ENCODE results near the gene HOXA6. TPM values are rescaled to one million over a fixed set of nuclear protein-coding genes. Genes with fewer than 3 reads are reported as not detected.

HOXA6 gene
- total and polyA plus RNA-seq, 10 of the 15 experiments (the other 5 are each of a cell fraction or from before 2014, with no cell fraction given): 0.08 TPM; not detected in 9

DNA sequence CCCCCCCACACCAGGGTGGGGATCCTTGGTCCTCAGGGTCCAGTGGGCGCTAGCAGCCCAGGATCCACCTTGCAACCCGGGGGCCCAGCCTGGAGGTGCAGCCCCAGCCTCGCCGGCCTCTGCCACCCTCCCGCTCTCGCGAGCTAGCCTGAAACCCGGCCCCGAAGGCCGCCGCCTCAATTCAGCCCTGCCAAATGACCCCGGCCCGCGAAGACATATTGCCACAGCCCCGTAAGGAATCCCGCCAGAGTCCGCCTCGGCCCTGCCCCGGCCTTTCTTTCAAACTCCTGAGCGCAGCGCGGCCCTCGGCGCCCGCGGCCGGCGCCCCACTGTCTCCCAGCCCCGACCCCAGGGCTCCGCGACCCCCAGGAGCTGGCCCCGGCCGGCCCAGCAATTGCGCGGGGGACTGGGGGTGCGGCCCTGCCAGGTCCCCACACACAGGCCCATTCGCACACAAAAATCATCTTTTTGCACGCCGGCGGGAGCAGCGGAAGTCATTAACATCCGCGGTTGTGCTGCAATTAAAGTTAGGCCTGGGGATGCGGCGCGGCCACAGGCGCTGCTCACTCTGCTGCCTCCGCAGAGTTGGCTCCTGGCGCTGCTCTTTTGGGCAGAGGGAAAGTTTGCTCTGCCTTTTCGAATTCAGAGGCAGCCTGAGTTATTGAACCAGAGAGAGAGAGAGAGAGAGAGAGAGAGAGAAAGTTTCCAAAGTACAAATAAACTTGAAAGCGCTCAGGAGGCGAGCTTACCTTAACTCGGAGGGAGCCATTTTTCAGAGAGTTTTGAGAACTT is 8.0 kb downstream of the HOXA6 start:
- no peak overlapping the region for H3K9ac ChIP-seq (ENCODE audit: control insufficient read depth, insufficient read depth, low read length)
- WGBS (ENCODE audit: insufficient coverage, insufficient replicate concordance, low lambda C conversion rate, missing lambda C conversion rate): 85% methylated on average over 36 of the region's 53 CpGs

More for the DNA sequence above, 8.0 kb downstream of the HOXA6 start:
- no peak for ATAC-seq
- Histone ChIP-seq H3K4me3 (no peak overlapping the region), H2AFZ (ENCODE audit: control insufficient read depth, low read depth, low read length) (no peak overlapping the region), H4K20me1 (ENCODE audit: control insufficient read depth, insufficient read depth) (no peaks in the 10 kb centered on the region), H3K9me3 (replicated peaks; ENCODE audit: control insufficient read depth, insufficient read depth, low read length) (no peaks in the 10 kb centered on the region; the same call in 2 of the 3 replicates), H3K36me3 (ENCODE audit: control insufficient read depth in 2 of 2, insufficient read depth in 2 of 2, low read length in 1 of 2) (no peaks in the 10 kb centered on the region), H3K79me2 (ENCODE audit: control insufficient read depth, insufficient read depth, low read length) (no peaks in the 10 kb centered on the region), H3K4me1 (ENCODE audit: control insufficient read depth, insufficient read depth, low read length) (no peaks in the 10 kb centered on the region; the same call in 1 of the 2 replicates), H3K4me2 (ENCODE audit: control insufficient read depth, insufficient read depth) (no peak overlapping the region), H3K27me3 (replicated peaks in 1 of 2; ENCODE audit: control insufficient read depth in 2 of 2, insufficient read depth in 2 of 2, low read length in 1 of 2) (peaks cover 0 to 7% of the 10 kb centered on the region in 2 experiments; a peak in 2 of 4 replicates), H3K27ac (ENCODE audit: control insufficient read depth, insufficient read depth) (no peak overlapping the region)
- TF ChIP-seq, protein P1, sequence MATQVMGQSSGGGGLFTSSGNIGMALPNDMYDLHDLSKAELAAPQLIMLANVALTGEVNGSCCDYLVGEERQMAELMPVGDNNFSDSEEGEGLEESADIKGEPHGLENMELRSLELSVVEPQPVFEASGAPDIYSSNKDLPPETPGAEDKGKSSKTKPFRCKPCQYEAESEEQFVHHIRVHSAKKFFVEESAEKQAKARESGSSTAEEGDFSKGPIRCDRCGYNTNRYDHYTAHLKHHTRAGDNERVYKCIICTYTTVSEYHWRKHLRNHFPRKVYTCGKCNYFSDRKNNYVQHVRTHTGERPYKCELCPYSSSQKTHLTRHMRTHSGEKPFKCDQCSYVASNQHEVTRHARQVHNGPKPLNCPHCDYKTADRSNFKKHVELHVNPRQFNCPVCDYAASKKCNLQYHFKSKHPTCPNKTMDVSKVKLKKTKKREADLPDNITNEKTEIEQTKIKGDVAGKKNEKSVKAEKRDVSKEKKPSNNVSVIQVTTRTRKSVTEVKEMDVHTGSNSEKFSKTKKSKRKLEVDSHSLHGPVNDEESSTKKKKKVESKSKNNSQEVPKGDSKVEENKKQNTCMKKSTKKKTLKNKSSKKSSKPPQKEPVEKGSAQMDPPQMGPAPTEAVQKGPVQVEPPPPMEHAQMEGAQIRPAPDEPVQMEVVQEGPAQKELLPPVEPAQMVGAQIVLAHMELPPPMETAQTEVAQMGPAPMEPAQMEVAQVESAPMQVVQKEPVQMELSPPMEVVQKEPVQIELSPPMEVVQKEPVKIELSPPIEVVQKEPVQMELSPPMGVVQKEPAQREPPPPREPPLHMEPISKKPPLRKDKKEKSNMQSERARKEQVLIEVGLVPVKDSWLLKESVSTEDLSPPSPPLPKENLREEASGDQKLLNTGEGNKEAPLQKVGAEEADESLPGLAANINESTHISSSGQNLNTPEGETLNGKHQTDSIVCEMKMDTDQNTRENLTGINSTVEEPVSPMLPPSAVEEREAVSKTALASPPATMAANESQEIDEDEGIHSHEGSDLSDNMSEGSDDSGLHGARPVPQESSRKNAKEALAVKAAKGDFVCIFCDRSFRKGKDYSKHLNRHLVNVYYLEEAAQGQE (IDR thresholded peaks at IDR 0.05; ENCODE audit: low read depth, low read length): no peak
- TF ChIP-seq RBBP5 (conservative IDR thresholded peaks at IDR 0.05): no peak
- TF ChIP-seq RCOR1 (conservative IDR thresholded peaks at IDR 0.05; ENCODE audit: low read depth, low read length): no peak
- no peak for TF ChIP-seq SMAD1 (IDR thresholded peaks at IDR 0.05; ENCODE audit: low read depth, partially characterized antibody)
- no peak for TF ChIP-seq KAT2A (conservative IDR thresholded peaks at IDR 0.05; ENCODE audit: control insufficient read depth, low read depth, low read length)
- TF ChIP-seq, protein P2, sequence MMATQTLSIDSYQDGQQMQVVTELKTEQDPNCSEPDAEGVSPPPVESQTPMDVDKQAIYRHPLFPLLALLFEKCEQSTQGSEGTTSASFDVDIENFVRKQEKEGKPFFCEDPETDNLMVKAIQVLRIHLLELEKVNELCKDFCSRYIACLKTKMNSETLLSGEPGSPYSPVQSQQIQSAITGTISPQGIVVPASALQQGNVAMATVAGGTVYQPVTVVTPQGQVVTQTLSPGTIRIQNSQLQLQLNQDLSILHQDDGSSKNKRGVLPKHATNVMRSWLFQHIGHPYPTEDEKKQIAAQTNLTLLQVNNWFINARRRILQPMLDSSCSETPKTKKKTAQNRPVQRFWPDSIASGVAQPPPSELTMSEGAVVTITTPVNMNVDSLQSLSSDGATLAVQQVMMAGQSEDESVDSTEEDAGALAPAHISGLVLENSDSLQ (IDR thresholded peaks at IDR 0.05): no peak
- TF ChIP-seq RFX5 (IDR thresholded peaks at IDR 0.05; ENCODE audit: low read depth, low read length): no peak
- TF ChIP-seq PAX5 (IDR thresholded peaks at IDR 0.05; ENCODE audit: borderline replicate concordance, low read depth, low read length): no peak
- no peak for TF ChIP-seq CBX3 (IDR thresholded peaks at IDR 0.05; ENCODE audit: borderline replicate concordance, low read depth)
- no peak for TF ChIP-seq EGR1 (IDR thresholded peaks at IDR 0.05; ENCODE audit: borderline replicate concordance in 1 of 2, low read depth in 2 of 2, low read length in 2 of 2)
- no peak for TF ChIP-seq ZZZ3 (IDR thresholded peaks at IDR 0.05; ENCODE audit: control insufficient read depth, insufficient read length, low read depth)
- no peak for TF ChIP-seq PML (IDR thresholded peaks at IDR 0.05; ENCODE audit: low read length)
- no peak for TF ChIP-seq EZH2 (IDR thresholded peaks at IDR 0.05; ENCODE audit: borderline replicate concordance, control insufficient read depth, low read depth, low read length)
- TF ChIP-seq FOXM1 (IDR thresholded peaks at IDR 0.05; ENCODE audit: low read depth, low read length): no peak
- no peak for TF ChIP-seq EED (IDR thresholded peaks at IDR 0.05; ENCODE audit: low read depth)
- TF ChIP-seq STAT3 (IDR thresholded peaks at IDR 0.05; ENCODE audit: low read depth, low read length): no peak
- TF ChIP-seq RB1 (IDR thresholded peaks at IDR 0.05; ENCODE audit: borderline replicate concordance): no peak
- no peak for TF ChIP-seq CEBPB (IDR thresholded peaks at IDR 0.05; ENCODE audit: borderline replicate concordance in 1 of 2, low read depth in 2 of 2, low read length in 2 of 2)
- no peak for TF ChIP-seq HCFC1 (IDR thresholded peaks at IDR 0.05; ENCODE audit: low read length)
- no TSS peak for BruUV-seq (replicated peaks)
- SMC1A ChIA-PET (ENCODE audit: uncharacterized antibody, unreplicated experiment): interaction anchor here (1.7 kb wide), 1 partner anchor 11 kb away, joined by 8 read pairs; no protein-coding TSS in a partner anchor
- RAD21 ChIA-PET (ENCODE audit: unreplicated experiment): no interaction called here
- intact Hi-C loops (cut with micrococcal nuclease; ENCODE audit: unreplicated experiment): no loop called here
- in situ Hi-C loops (cut with MboI): no loop called here
- CTCF ChIA-PET: no interaction called here
- no peak for FAIRE-seq
- POLR2A ChIA-PET: no interaction called here
- DNase-seq (ENCODE audit: low read depth, low spot score): no peak

Measured in GM12878 (cell line).